GM18867 (cell line): ENCODE results near the gene APOL3.
"Not testable (repeated sequence)": the region's sequence is repeated elsewhere in the genome, so short reads cannot be mapped to it uniquely, and the experiment has no call there.

Source experiments
- ATAC-seq: cut with Tn5 transposase; IDR thresholded peaks from one replicate; pipeline ENCODE4 v1.9.1; 2021; ENCODE audit warnings: mild to moderate bottlenecking, moderate library complexity; ENCODE audit not compliant: unreplicated experiment

The APOL3 gene

GRCh38 chr22:36138709-36139108 lies 21.8 kb downstream of the APOL3 start:
- ATAC-seq: not testable (repeated sequence)

GRCh38 chr22:36136988-36137387 lies 23.6 kb downstream of the APOL3 start:
- no peak for ATAC-seq

DNA sequence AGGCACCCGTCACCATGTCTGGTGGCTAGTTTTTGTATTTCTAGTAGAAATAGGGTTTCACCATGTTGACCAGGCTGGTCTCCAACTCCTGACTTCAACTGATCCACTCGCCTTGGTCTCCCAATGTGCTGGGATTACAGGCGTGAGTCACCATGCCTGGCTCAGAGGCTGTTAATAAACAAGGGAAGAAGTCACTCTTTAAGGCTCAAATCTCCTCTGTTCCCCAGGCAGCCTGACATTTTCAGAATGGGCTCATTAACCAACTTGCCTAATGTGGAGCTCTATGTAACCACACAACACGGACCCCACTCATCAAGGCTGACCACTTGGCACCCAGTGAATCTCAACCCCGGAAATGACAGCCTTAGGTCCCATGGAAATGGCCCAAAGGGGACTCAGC lies 24.1 kb downstream of the APOL3 start:
- ATAC-seq: no peak

- ATAC-seq: no peak
Measured at GRCh38 chr22:36135306-36135980, 25.1 kb downstream of the APOL3 start.

DNA sequence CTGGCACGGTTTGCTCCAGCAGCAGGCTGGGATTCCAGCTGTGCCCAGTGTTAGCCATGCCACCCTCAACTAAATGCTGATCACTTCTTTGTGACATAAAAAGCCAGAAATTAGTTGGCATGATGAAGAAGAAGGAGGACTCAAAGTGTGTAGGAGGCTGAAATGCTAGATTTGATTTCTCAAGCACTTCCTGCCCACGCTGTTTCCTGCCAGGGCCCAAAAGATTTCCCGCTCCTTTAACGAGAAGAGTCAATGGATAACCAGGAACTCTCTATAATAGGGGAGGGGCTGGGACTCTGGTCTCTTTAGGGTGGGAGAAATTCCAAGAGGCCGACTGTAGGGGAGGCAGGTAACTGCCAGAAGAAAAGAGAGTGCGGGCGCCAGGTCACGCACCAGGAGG lies 26.4 kb downstream of the APOL3 start:
- ATAC-seq: no peak

- ATAC-seq: no peak
Measured at GRCh38 chr22:36131907-36132306, 28.6 kb downstream of the APOL3 start.

DNA sequence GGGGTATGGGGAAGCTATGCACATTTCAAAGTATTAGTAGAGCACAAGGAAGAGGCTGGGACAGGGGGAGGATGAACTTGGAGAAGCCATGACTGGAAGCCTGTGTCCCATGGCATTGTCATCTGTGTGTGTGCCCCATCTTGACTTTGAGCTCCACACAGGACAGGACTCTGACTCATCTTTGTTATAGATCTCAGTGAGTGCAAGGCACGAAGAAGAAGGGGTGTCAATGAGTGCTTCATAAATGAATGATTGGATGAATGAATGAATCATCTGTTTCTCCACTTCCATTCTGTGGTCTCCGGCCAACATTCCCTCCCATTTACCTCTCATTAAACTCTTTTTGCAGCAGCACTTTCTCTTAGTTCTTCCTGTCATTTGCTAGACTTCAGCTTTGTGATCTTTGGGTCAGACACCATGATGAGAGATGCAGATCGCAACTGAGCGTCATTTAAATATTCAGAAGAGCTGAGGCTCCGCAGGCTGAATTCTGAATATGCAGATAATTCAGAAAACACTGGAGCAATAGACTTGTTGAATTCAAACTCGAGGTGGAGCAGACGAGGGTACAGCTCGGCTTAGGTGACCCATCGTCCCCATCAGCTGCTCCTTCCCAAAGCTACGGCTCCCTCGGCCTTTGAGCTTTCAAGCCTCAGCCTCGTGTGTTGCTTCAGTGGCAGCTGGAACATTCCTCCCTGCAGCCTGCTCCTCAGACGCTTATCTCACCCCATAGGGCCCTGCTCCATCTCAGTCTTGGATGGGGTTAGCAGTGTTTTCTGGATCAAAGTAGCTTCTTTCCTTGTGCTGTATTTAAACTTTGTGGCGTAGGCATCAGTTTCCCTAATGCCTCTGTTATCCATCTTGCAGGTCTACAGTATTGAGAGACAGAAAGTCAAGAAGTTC lies 30.8 kb downstream of the APOL3 start:
- no peak for ATAC-seq

DNA sequence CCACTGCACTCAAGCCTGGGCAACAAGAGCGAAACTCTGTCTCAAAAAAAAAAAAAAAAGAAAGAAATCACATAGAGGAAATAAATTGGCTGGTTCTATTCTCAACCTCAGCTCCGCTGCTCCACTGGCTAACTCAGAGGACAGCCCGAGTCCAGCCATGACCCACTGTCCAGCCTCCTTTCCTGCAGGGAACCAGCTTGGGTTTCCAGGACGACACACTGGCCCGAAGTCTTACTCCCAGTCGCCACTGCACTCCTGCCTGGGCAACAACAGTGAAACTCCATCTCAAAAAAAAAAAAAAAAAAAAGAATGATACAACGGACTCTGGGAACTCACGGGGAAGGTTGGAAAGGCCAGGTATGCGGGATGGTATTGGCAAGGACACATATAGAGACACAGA lies 31.5 kb downstream of the APOL3 start:
- ATAC-seq: no peak

- no peak for ATAC-seq
Measured at GRCh38 chr22:36125994-36126531, 34.5 kb downstream of the APOL3 start.

GRCh38 chr22:36125434-36125833 lies 35.1 kb downstream of the APOL3 start:
- no peak for ATAC-seq

DNA sequence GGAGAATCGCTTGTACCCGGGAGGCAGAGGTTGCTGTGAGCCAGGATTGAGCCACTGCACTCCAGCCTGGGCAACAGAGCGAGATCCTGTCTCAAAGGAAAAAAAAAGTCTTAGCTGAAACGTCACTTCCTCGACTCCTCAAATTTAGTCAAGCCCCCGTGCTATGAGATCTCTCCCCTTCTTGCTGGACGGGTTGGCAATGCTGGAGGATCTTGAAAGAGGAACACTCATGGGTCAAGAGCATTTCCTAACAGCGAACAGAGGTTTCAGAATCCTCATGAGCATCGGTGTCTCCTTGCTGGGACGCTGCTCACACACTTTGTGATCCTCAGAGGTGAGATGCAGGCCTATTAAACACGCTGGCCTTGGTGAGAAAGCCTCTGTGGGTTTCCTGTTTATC lies 35.9 kb downstream of the APOL3 start:
- ATAC-seq: no peak

DNA sequence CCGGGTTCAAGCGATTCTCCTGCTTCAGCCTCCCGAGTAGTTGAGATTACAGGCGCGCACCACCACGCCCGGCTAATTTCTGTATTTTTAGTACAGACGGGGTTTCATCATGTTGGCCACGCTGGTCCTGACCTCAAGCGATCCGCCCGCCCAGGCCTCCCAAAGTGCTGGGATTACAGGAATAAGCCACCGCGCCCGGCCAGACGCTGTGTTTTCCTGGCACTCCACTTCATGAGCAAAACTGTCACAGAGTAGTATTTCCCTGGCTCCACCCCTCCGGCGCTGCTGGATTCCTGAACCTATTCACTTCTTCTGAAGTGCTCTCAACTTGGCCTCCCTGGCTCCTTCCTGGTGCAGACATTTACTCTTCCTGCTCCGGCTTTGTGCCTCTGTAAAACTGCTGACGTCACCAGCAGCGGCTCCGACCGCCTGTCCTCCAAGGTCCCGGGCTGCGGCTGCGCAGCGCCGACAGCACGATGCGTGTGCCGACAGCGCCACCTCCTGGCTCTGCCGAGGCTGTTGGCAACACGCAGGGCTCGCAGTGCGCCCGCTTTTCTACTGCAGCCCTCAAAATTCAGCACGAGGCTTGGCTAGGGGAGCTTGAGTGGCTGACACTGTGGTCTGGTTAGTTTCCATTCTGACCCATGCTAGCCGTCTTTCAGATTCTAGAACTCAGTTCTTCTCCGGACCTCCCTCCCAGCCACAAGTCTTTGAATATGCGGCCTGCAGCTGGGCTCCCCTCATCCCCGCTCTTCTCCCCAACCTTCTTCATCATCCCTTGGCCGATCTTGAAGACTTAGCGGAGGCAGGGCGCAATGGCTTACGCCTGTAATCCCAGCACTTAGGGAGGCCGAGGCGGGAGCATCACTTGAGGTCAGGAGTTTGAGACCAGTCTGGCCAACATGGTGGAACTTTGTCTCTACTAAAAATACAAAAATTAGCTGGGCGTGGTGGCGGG lies 36.6 kb downstream of the APOL3 start:
- peak; percentile 75 for ATAC-seq

GRCh38 chr22:36120621-36121351 lies 39.8 kb downstream of the APOL3 start:
- not testable (repeated sequence) for ATAC-seq

DNA sequence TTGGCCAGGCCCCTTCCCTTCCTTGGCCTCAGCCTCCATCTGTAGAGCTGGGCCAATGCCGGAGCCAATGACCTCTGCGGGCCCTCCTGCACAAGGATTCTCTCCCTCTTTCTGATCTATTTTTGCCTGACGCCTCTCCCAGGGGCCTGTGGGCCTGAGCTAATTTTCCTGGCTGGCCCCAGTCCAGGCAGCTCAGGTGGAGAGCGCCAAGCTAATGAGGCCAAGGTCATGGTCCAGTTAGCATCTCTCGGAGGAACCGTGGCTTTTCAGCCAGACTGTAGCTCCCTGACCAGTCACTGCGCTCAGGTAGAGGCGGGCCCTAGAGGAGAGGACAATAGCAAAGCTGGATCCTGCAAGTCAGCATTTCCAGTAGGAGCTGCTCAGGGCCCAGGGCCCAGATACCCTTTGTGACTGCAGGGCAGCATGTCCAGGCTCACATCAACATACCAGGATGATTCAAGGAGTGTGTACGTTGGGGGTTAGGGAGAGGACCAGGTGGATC lies 43.5 kb downstream of the APOL3 start:
- ATAC-seq: no peak

- ATAC-seq: no peak
Measured at GRCh38 chr22:36116127-36116526, 44.4 kb downstream of the APOL3 start.

GRCh38 chr22:36113121-36113520 lies 47.4 kb downstream of the APOL3 start:
- ATAC-seq: no peak

GRCh38 chr22:36111316-36111715 lies 49.2 kb downstream of the APOL3 start:
- no peak for ATAC-seq

DNA sequence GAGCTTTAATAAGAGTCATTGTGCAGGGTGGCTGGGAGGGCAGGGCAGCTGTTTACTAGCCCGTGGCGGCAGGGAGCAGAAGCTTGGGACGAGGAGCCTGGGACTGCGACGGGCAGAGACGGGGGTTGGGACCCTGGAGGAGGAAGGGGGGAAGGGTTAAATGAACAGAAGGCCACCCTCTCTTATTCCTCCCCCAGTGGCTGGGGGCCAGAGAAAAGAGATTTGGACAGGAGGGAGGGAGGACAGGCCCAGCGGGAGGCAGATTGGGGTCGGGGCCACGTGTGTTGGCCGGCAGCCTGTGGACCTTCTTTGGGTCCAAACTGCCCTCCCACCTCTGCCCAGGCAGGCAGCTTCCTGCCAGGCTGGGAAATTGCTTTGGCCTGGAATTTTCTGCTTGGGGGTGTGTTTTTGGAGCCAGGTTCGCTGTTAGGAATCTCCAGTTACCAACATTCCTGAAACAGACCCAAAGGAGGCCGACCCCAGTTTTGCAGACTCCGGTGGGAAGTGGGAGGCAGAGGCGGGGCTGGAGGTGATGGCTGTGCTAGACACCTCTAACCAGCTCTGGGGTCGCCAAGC lies 50.2 kb downstream of the APOL3 start:
- no peak for ATAC-seq

- no peak for ATAC-seq
Measured at GRCh38 chr22:36107436-36107835, 53.1 kb downstream of the APOL3 start.

- no peak for ATAC-seq
Measured at GRCh38 chr22:36106910-36107309, 53.6 kb downstream of the APOL3 start.
